Testis (tissue), 3 donors: ENCODE results near the gene HES2. TPM values are rescaled to one million over a fixed set of nuclear protein-coding genes. Genes with fewer than 3 reads are reported as not detected.

Source experiments
- DNase-seq: peaks from one replicate; pipeline ENCODE4 v3.0.0-alpha.2; 2019
- H3K27ac ChIP-seq, 2 donors: fragments of 200-600 bp; sonication (generic); one replicate each; pipeline ENCODE4 v1.5.1; 2019
- H3K27me3 ChIP-seq: fragments of 200-600 bp; sonication (generic); one replicate; pipeline ENCODE4 v1.5.1; 2019
- H3K36me3 ChIP-seq: fragments of 200-600 bp; sonication (generic); one replicate; pipeline ENCODE4 v1.5.1; 2017; ENCODE audit warnings: low read depth; ENCODE audit errors: missing control alignments
- H3K4me1 ChIP-seq: fragments of 200-600 bp; sonication (generic); one replicate; pipeline ENCODE4 v1.5.1; 2019
- H3K4me3 ChIP-seq, 2 donors: fragments of 200-600 bp; sonication (generic); one replicate each; pipeline ENCODE4 v1.5.1; 2017 to 2019
- H3K9me3 ChIP-seq: fragments of 200-600 bp; sonication (generic); one replicate; pipeline ENCODE4 v1.5.1; 2017
- POLR2A ChIP-seq: fragments of 450-650 bp; IDR thresholded peaks from one replicate; pipeline ENCODE4 v1.6.1; 2017; ENCODE audit warnings: antibody characterized with exemption, mild to moderate bottlenecking, moderate library complexity
- WGBS, 2 donors: methylation state at CpG; one replicate each; pipeline ENCODE4 v1.1.5; 2018; 5-methylcytosine and 5-hydroxymethylcytosine counted together
- intact Hi-C: fragments of 100-400 bp; cut with DNase I; formaldehyde crosslinking; loops from one replicate; pipeline ENCODE4 v1.15.1; 2023; ENCODE audit warnings: low total_unique reads
- polyA plus RNA-seq: library from polyadenylated mRNA; stranded (reverse); fragments of 350-450 nt; fragmentation: Illumina TruSeq; extraction: RNeasy Lipid Tissue Mini Kit (QIAGEN cat#74804); gene quantifications from one replicate; pipeline ENCODE4 v1.2.3, GENCODE V29; 2014; ENCODE audit warnings: low read depth, low replicate concordance; ENCODE audit not compliant: insufficient read depth
- total RNA-seq, 2 donors: library from RNA; depleted of rRNA; stranded (reverse); fragments of >200 nt; gene quantifications; one replicate each; pipeline ENCODE4 v1.2.3, GENCODE V29; 2016
- TF ChIP-seq, protein P1 (sequence below), 3 experiments: fragments of 450-650 bp in 2 of 3; fragments of 200-600 bp in 1 of 3; sonication (generic) in 1 of 3; IDR thresholded peaks; one replicate each; pipeline ENCODE4 v1.5.1; 2016 to 2019; ENCODE audit warnings: antibody characterized with exemption in 3 of 3, mild to moderate bottlenecking in 2 of 3, moderate library complexity in 1 of 3

HES2 gene
- total and polyA plus RNA-seq, 3 donors from 2014 or later, result 2.4 to 5.0 (median 2.6) TPM

DNA sequence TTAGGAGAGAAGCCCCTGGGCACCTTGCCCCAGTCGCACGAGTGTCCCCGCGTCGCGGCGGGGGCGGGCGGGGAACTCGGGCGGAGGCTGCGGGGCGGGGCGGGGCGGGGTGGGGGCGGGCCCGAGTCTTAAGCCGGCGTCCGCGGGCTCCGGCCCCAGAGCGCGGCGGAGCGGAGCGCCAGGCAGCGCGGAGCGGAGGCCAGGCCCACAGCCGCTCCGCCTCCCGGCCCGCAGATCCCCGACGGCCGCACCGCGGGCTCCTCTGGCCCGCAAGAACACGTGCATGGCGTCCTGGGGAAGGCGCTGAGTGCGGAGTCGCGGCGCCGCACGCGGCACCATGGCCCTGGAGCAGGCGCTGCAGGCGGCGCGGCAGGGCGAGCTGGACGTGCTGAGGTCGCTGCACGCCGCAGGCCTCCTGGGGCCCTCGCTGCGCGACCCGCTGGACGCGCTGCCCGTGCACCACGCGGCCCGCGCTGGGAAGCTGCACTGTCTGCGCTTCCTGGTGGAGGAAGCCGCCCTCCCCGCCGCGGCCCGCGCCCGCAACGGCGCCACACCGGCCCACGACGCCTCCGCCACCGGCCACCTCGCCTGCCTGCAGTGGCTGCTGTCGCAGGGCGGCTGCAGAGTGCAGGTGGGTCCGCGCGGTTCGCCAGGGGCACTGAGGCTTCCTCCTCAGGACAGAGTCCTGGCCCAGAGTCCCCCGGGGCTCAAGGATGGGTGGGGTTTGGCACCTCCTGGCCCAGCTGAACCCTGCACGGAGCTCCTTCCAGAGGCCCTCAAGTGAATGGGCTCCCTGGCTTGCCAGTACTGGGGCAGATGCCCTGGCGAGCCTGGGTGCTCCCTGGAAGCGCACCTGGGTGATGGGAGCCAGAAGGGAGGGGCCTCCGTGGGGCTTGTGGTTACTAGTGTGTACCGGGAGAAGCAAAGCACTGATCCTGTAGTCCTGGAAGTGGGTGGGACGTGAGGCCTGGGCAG is 5.2 kb upstream of the HES2 start, which contains the start of gene ESPN:
ESPN (plus strand) TSS at position 158 of the 975 bp plus-strand sequence; CDS start at position 338, 180 bp downstream.
- Histone ChIP-seq H3K4me1 (peaks cover 25% of the 10 kb centered on the region), H3K27ac (no peak within 1 kb of the TSS), H3K9me3 (no peaks in the 10 kb centered on the region), H3K36me3 (no peaks in the 10 kb centered on the region), H3K27me3 (no peaks in the 10 kb centered on the region), H3K4me3 (peak within 1 kb of the TSS; percentile 45 to 56)
- intact Hi-C loops, result no loop called here
- TF ChIP-seq, protein P1, sequence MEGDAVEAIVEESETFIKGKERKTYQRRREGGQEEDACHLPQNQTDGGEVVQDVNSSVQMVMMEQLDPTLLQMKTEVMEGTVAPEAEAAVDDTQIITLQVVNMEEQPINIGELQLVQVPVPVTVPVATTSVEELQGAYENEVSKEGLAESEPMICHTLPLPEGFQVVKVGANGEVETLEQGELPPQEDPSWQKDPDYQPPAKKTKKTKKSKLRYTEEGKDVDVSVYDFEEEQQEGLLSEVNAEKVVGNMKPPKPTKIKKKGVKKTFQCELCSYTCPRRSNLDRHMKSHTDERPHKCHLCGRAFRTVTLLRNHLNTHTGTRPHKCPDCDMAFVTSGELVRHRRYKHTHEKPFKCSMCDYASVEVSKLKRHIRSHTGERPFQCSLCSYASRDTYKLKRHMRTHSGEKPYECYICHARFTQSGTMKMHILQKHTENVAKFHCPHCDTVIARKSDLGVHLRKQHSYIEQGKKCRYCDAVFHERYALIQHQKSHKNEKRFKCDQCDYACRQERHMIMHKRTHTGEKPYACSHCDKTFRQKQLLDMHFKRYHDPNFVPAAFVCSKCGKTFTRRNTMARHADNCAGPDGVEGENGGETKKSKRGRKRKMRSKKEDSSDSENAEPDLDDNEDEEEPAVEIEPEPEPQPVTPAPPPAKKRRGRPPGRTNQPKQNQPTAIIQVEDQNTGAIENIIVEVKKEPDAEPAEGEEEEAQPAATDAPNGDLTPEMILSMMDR (IDR thresholded peaks at IDR 0.05), result no peak
- no peak for TF ChIP-seq POLR2A
- 11 to 47% methylated on average over 3 to 17 of the region's 99 CpGs for WGBS, 2 donors
- no peak for DNase-seq

DNA sequence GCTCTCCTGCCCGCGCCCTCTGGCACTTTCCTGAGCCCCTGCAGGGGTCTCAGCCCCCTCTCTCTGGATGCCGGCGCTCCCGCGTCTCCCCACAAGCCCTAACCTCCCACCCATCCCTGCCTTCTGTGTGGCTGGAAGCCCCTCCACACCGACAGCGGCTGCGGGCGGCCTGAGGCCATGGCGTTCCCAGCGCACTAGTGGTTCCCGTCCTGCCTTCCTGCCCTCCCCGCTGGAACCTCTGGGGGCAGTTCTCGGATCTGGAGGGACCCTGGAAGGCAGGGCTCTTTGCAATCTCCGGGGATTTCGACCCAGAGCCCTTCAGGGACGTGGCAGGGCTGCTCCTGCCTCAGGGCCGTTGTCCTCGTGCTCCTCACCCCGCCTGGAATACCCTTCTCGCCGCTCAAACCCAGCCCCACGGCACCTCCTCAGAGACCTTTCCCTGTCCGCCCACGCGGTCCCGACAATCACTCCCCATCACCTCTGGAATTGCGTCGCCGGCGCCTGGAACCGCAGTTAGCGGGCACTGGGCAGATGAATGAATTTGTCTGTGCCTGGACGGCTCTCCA is 4.4 kb upstream of the HES2 start:
- WGBS, 2 donors, result 1 to 4% methylated on average over 19 to 34 of the region's 35 CpGs
- H3K9me3 ChIP-seq, result no peaks in the 10 kb centered on the region
- intact Hi-C loops, result no loop called here
- peak overlapping the region; percentile 45 to 56 for H3K4me3 ChIP-seq
- no peak for DNase-seq
- H3K27me3 ChIP-seq, result no peaks in the 10 kb centered on the region
- TF ChIP-seq, protein P1 (IDR thresholded peaks at IDR 0.05), result no peak
- no peak for TF ChIP-seq POLR2A
- no peak overlapping the region for H3K27ac ChIP-seq
- H3K36me3 ChIP-seq, result no peaks in the 10 kb centered on the region
- peaks cover 33% of the 10 kb centered on the region for H3K4me1 ChIP-seq

DNA sequence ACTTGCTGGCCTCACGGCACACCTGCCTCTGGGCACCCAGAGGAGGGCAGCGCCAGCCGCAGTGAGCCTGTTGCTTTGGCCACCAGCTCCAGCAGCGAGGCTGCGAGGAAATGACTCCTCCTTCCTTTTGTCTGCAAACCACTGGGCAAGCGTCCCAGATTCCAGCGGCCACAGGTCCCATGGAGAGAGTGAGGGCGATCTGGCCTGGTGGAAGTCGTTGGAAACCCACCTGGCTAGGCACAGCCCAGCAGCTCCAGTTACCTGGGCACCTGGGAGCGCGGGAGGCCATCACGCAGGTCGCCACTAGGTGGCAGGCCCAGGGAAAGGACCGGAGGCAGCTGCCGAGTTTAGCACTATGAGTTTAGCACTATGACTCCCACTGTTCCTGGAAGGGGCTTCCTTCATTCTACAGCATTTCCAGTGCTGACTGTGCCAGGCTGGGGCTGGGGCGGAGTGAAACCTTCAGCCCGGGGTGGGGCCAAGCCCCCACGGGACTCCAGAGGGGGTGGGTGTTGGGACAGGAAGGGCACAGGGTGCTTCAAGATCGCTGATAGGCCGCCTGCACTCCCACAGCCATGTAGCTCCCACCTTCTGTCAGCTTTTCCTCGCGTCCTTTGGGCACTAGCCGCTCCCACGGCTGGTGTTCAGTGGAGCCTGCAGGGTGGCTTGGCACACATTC is 3.7 kb upstream of the HES2 start:
- Histone ChIP-seq H3K27me3 (no peaks in the 10 kb centered on the region), H3K36me3 (no peaks in the 10 kb centered on the region), H3K27ac (no peak overlapping the region), H3K4me3 (peak overlapping the region in 1 of 2 donors; percentile 56), H3K9me3 (no peaks in the 10 kb centered on the region), H3K4me1 (peaks cover 34% of the 10 kb centered on the region)
- peak; percentile 76 for DNase-seq
- TF ChIP-seq, protein P1 (IDR thresholded peaks at IDR 0.05), result peak; percentile 49 to 71 (median 57)
- no peak for TF ChIP-seq POLR2A
- 2 to 15% methylated on average over 10 to 24 of the region's 24 CpGs for WGBS, 2 donors
- intact Hi-C loops, result no loop called here

DNA sequence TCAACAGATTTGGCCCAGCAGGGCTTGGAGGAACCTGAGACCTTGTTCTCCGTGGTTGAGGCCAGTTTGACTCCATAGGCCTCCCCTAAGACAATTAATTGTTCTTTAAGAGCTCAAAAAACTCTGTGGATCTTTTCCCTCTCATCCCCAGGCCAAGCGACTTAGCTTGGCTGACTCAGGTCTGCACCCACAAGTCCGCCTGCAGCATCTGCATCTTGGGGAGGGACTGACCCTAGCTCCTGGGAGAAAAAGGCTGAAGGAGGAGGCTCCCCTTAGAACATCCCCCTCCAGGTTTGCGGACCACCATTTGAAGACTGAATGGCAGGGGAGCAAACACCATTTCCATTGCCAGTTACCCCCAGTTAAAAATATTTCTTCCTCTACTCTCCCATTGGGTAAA is 1.5 kb upstream of the HES2 start:
- H3K27me3 ChIP-seq, result no peaks in the 10 kb centered on the region
- H3K9me3 ChIP-seq, result no peaks in the 10 kb centered on the region
- intact Hi-C loops, result no loop called here
- peak overlapping the region in 1 of 2 donors; percentile 50 for H3K4me3 ChIP-seq
- peaks cover 28% of the 10 kb centered on the region for H3K4me1 ChIP-seq
- DNase-seq, result no peak
- no peak for TF ChIP-seq POLR2A
- TF ChIP-seq, protein P1 (IDR thresholded peaks at IDR 0.05), result no peak
- WGBS, 2 donors, result 69 to 80% methylated on average over 4 of the region's 4 CpGs
- H3K27ac ChIP-seq, result no peak overlapping the region
- no peaks in the 10 kb centered on the region for H3K36me3 ChIP-seq
